Hepatocyte (in vitro differentiated cells): ENCODE measurements around the gene TEAD1. TPM values are rescaled to one million over a fixed set of nuclear protein-coding genes. Genes with fewer than 3 reads are reported as not detected.

Experiments used
- DNase-seq: peaks from one replicate; pipeline ENCODE4 v3.0.0-alpha.2; 2016; ENCODE audit warnings: low spot score
- H2AFZ ChIP-seq: fragments of 200-600 bp; sonication (generic); 2 replicates; pipeline ENCODE4 v1.6.0; 2016; ENCODE audit warnings: antibody characterized with exemption, mild to moderate bottlenecking
- H3K27ac ChIP-seq: fragments of 200-600 bp; sonication (generic); 2 replicates; pipeline ENCODE4 v1.5.1; 2016; ENCODE audit warnings: mild to moderate bottlenecking
- H3K27me3 ChIP-seq: fragments of 200-600 bp; sonication (generic); 2 replicates; pipeline ENCODE4 v1.6.1; 2016
- H3K36me3 ChIP-seq: fragments of 200-600 bp; sonication (generic); replicated peaks from 2 replicates; pipeline ENCODE4 v1.5.1; 2016; ENCODE audit warnings: low read depth; ENCODE audit not compliant: insufficient read depth
- H3K4me1 ChIP-seq: fragments of 200-600 bp; sonication (generic); 2 replicates; pipeline ENCODE4 v1.5.1; 2016; ENCODE audit warnings: mild to moderate bottlenecking, moderate library complexity; ENCODE audit not compliant: insufficient read depth
- H3K4me2 ChIP-seq: fragments of 200-600 bp; sonication (generic); 2 replicates; pipeline ENCODE4 v1.6.0; 2016
- H3K4me3 ChIP-seq: fragments of 200-600 bp; sonication (generic); 2 replicates; pipeline ENCODE4 v1.5.1; 2016; ENCODE audit warnings: mild to moderate bottlenecking
- H3K79me2 ChIP-seq: fragments of 200-600 bp; sonication (generic); 2 replicates; pipeline ENCODE4 v1.6.0; 2017; ENCODE audit warnings: mild to moderate bottlenecking
- H3K9me2 ChIP-seq: fragments of 200-600 bp; sonication (generic); replicated peaks from 2 replicates; pipeline ENCODE4 v1.6.0; 2017; ENCODE audit warnings: mild to moderate bottlenecking; ENCODE audit not compliant: insufficient read depth
- H3K9me3 ChIP-seq: fragments of 200-600 bp; sonication (generic); 2 replicates; pipeline ENCODE4 v1.5.1; 2016; ENCODE audit warnings: low read depth, mild to moderate bottlenecking
- H4K20me1 ChIP-seq: fragments of 200-600 bp; sonication (generic); 2 replicates; pipeline ENCODE4 v1.6.0; 2016; ENCODE audit warnings: mild to moderate bottlenecking; ENCODE audit not compliant: insufficient read depth, poor library complexity, severe bottlenecking
- CTCF ChIP-seq: fragments of 200-600 bp; sonication (generic); IDR thresholded peaks from 2 replicates; pipeline ENCODE4 v1.5.1; 2016; ENCODE audit warnings: antibody characterized with exemption, mild to moderate bottlenecking; ENCODE audit not compliant: poor library complexity
- EZH2 ChIP-seq: fragments of 200-600 bp; sonication (generic); IDR thresholded peaks from 2 replicates; pipeline ENCODE4 v1.6.1; 2016; ENCODE audit warnings: antibody characterized with exemption, mild to moderate bottlenecking, borderline replicate concordance
- EZH2phosphoT487 ChIP-seq: fragments of 200-600 bp; sonication (generic); IDR thresholded peaks from one replicate; pipeline ENCODE4 v1.6.1; 2018; ENCODE audit warnings: antibody characterized with exemption, mild to moderate bottlenecking, low read depth, moderate library complexity; ENCODE audit not compliant: unreplicated experiment, severe bottlenecking
- WGBS: methylation state at CpG from one replicate; pipeline ENCODE4 v1.1.6; 2016; ENCODE audit warnings: low lambda C conversion rate; ENCODE audit errors: missing lambda C conversion rate; 5-methylcytosine and 5-hydroxymethylcytosine counted together
- polyA plus RNA-seq: library from polyadenylated mRNA; unstranded; fragments of >200 nt; fragmentation: Nextera tagmentation; extraction: Ambion mirVana; gene quantifications from 2 replicates; pipeline ENCODE4 v1.2.1, GENCODE V29; 2016
- total RNA-seq: library from RNA; depleted of rRNA; stranded (reverse); fragments of >200 nt; gene quantifications from 2 replicates; pipeline ENCODE4 v1.2.3, GENCODE V29; 2014

Gene TEAD1
- total and polyA plus RNA-seq, 2 experiments from 2014 or later = 37.2 to 82.2 TPM

GRCh38 chr11:12769834-12770345 is 95.7 kb downstream of the TEAD1 start:
- H3K9me2 ChIP-seq = no peaks in the 10 kb centered on the region
- peaks cover 93% of the 10 kb centered on the region for H3K79me2 ChIP-seq
- H3K27me3 ChIP-seq = no peaks in the 10 kb centered on the region
- H3K27ac ChIP-seq = peak overlapping the region; percentile 37
- H3K9me3 ChIP-seq = no peaks in the 10 kb centered on the region
- no peaks in the 10 kb centered on the region for H4K20me1 ChIP-seq
- WGBS = 38% methylated on average over 3 of the region's 3 CpGs
- peaks cover 33% of the 10 kb centered on the region for H3K4me1 ChIP-seq
- no peak overlapping the region for H2AFZ ChIP-seq
- H3K4me3 ChIP-seq = no peak overlapping the region
- H3K4me2 ChIP-seq = no peak overlapping the region
- no peaks in the 10 kb centered on the region for H3K36me3 ChIP-seq
- DNase-seq = no peak
- TF ChIP-seq CTCF (no peak), EZH2phosphoT487 (no peak), EZH2 (no peak)

- Histone ChIP-seq H3K79me2 (peaks cover 96% of the 10 kb centered on the region), H3K27ac (no peak overlapping the region), H4K20me1 (no peaks in the 10 kb centered on the region), H3K9me2 (no peaks in the 10 kb centered on the region), H3K27me3 (no peaks in the 10 kb centered on the region), H3K4me3 (no peak overlapping the region), H3K36me3 (no peaks in the 10 kb centered on the region), H3K4me1 (peaks cover 33% of the 10 kb centered on the region), H2AFZ (no peak overlapping the region), H3K9me3 (no peaks in the 10 kb centered on the region), H3K4me2 (no peak overlapping the region)
- 96% methylated on average over 1 of the region's 1 CpG for WGBS
- no peak for DNase-seq
- TF ChIP-seq EZH2phosphoT487 (no peak), CTCF (no peak), EZH2 (no peak)
These were observed 96.2 kb downstream of the TEAD1 start for GRCh38 chr11:12770435-12770834.

- 88% methylated on average over 8 of the region's 8 CpGs for WGBS
- H3K27me3 ChIP-seq = no peaks in the 10 kb centered on the region
- no peak for DNase-seq
- no peaks in the 10 kb centered on the region for H4K20me1 ChIP-seq
- peaks cover 29% of the 10 kb centered on the region for H3K4me1 ChIP-seq
- no peak overlapping the region for H3K4me3 ChIP-seq
- no peaks in the 10 kb centered on the region for H3K9me2 ChIP-seq
- no peaks in the 10 kb centered on the region for H3K36me3 ChIP-seq
- H3K79me2 ChIP-seq = peaks cover 99% of the 10 kb centered on the region
- no peak overlapping the region for H2AFZ ChIP-seq
- no peaks in the 10 kb centered on the region for H3K9me3 ChIP-seq
- TF ChIP-seq CTCF (no peak), EZH2 (no peak), EZH2phosphoT487 (no peak)
- H3K4me2 ChIP-seq = no peak overlapping the region
- no peak overlapping the region for H3K27ac ChIP-seq
These were observed 96.9 kb downstream of the TEAD1 start for GRCh38 chr11:12770966-12771597.
